Prostate gland (tissue), 2 donors: ENCODE results near the gene ADAMTS17.

Experiments used
- CTCF ChIP-seq, 4 experiments: fragments of 200-600 bp in 2 of 4; fragments of 450-650 bp in 2 of 4; sonication (generic) in 2 of 4; IDR thresholded peaks; 1 replicate in 3 of 4; 2 replicates in 1 of 4; pipeline ENCODE4 v1.5.1; 2016 to 2019; ENCODE audit warnings: antibody characterized with exemption in 4 of 4, mild to moderate bottlenecking in 2 of 4, moderate library complexity in 2 of 4
- POLR2AphosphoS5 ChIP-seq: sonication (generic); formaldehyde crosslinking; IDR thresholded peaks from one replicate; pipeline ENCODE4 v1.6.1; 2017; ENCODE audit warnings: antibody characterized with exemption

DNA sequence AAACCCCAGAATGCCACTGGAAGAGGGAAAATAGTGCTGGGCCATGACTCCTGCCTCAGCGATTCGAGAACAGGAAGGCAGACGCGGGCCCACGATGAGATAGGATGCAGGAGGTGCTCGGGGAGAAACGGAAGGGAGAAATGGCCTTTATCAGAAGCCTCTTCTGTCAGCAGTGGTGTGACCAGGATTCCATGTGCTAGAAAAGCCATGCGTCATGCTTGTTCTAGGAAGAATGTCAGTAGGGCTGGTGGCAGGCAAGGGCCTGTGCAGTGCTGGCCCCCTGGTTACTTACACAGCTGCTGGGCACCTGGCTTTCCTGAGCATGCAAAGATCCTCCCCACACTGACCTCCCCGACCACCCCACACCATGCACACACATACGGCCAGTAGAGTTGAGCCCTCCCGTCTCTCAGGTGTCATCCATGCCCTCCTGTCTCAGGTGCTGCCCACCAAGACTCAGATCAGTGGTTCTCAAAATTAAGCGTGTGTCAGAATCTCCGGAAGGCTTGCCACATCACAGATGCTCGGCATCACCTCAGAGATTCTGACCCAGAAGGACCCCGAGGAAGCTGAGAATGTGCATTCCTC, 106.7 kb downstream of the ADAMTS17 start:
- TF ChIP-seq CTCF (IDR thresholded peaks at IDR 0.05), result no peak
- no peak for TF ChIP-seq POLR2AphosphoS5
